Measurements from ENCODE around the gene DMXL2. TPM values are rescaled to one million over a fixed set of nuclear protein-coding genes. Genes with fewer than 3 reads are reported as not detected.

DMXL2 gene
- total RNA-seq, 1 donor from 2014 or later: 16.1 TPM

GRCh38 chr15:51558876-51559275 is 63.7 kb downstream of the DMXL2 start:
- no peak for FAIRE-seq
- TF ChIP-seq, protein P1, sequence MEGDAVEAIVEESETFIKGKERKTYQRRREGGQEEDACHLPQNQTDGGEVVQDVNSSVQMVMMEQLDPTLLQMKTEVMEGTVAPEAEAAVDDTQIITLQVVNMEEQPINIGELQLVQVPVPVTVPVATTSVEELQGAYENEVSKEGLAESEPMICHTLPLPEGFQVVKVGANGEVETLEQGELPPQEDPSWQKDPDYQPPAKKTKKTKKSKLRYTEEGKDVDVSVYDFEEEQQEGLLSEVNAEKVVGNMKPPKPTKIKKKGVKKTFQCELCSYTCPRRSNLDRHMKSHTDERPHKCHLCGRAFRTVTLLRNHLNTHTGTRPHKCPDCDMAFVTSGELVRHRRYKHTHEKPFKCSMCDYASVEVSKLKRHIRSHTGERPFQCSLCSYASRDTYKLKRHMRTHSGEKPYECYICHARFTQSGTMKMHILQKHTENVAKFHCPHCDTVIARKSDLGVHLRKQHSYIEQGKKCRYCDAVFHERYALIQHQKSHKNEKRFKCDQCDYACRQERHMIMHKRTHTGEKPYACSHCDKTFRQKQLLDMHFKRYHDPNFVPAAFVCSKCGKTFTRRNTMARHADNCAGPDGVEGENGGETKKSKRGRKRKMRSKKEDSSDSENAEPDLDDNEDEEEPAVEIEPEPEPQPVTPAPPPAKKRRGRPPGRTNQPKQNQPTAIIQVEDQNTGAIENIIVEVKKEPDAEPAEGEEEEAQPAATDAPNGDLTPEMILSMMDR (IDR thresholded peaks at IDR 0.05; ENCODE audit: insufficient read depth, low read length, severe bottlenecking): no peak
- Histone ChIP-seq H3K27me3 (ENCODE audit: control insufficient read depth, insufficient read depth, low read length) (no peaks in the 10 kb centered on the region), H3K4me3 (ENCODE audit: low read depth, low read length) (no peak overlapping the region), H3K36me3 (ENCODE audit: control insufficient read depth, insufficient read depth, low read length) (no peaks in the 10 kb centered on the region)
- no peak for DNase-seq (ENCODE audit: low read depth)

GRCh38 chr15:51558411-51558810 is 64.2 kb downstream of the DMXL2 start:
- TF ChIP-seq, protein P1 (IDR thresholded peaks at IDR 0.05; ENCODE audit: insufficient read depth, low read length, severe bottlenecking): no peak
- Histone ChIP-seq H3K27me3 (ENCODE audit: control insufficient read depth, insufficient read depth, low read length) (no peaks in the 10 kb centered on the region), H3K36me3 (ENCODE audit: control insufficient read depth, insufficient read depth, low read length) (no peaks in the 10 kb centered on the region), H3K4me3 (ENCODE audit: low read depth, low read length) (no peak overlapping the region)
- FAIRE-seq: no peak
- DNase-seq (ENCODE audit: low read depth): no peak

DNA sequence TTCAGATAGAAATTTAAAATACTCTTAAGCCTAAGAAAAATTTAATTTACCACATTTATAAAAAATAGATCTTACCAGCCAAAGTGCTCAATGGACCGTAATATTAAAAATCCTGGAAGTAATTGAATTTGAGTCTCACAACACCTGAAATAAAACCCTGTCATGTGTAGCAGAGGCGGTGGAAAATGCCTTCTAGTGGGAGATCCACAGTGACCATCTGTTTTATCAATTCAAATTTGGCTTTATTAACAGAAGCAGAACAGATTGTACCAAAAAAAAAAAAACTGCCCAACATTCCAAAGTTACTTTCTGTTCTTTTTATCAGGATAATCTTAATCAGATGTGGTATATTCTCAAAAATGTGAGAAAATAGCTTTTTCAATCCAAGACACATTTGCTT is 71.7 kb downstream of the DMXL2 start:
- FAIRE-seq: no peak
- no peak for DNase-seq (ENCODE audit: low read depth)
- Histone ChIP-seq H3K4me3 (ENCODE audit: low read depth, low read length) (no peak overlapping the region), H3K27me3 (ENCODE audit: control insufficient read depth, insufficient read depth, low read length) (no peaks in the 10 kb centered on the region), H3K36me3 (ENCODE audit: control insufficient read depth, insufficient read depth, low read length) (no peaks in the 10 kb centered on the region)
- TF ChIP-seq, protein P1 (IDR thresholded peaks at IDR 0.05; ENCODE audit: insufficient read depth, low read length, severe bottlenecking): no peak

GRCh38 chr15:51547656-51548055 is 74.9 kb downstream of the DMXL2 start:
- TF ChIP-seq, protein P1 (IDR thresholded peaks at IDR 0.05; ENCODE audit: insufficient read depth, low read length, severe bottlenecking): no peak

DNA sequence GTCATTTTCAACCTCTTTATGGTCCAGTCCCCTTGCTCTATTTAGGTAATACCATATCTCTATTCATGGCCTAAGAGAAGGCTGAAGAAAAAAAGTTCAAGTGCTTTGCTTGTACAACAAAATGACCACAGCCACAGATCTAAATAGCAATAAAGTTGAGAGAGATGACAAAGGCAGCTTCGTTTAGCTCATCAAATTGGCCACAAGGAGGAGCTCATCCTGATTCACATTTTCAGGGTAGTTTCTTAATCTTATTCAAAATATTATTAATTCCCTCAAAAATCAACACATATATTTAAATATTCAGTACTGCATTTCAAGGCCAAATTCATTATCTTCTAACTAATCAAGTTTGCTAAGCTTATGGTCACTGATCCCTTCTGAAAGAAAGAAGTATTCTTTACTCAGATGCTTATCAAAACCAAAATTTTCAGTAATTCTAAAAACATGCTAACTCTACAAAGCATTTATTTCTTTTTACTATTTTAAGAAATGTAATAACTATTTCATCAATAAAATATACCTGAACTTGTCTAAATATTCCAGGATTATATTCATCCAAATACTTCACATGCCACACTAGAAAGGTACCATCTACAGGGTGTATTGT is 85.5 kb downstream of the DMXL2 start:
- TF ChIP-seq, protein P1 (IDR thresholded peaks at IDR 0.05; ENCODE audit: insufficient read depth, low read length, severe bottlenecking): peak; percentile 56
- FAIRE-seq (no peak), DNase-seq (ENCODE audit: low read depth) (peak; percentile 29)
- Histone ChIP-seq H3K4me3 (ENCODE audit: low read depth, low read length) (no peak overlapping the region), H3K27me3 (ENCODE audit: control insufficient read depth, insufficient read depth, low read length) (no peaks in the 10 kb centered on the region), H3K36me3 (ENCODE audit: control insufficient read depth, insufficient read depth, low read length) (no peaks in the 10 kb centered on the region)

More at GRCh38 chr15:51547656-51548055, 74.9 kb downstream of the DMXL2 start:
- DNase-seq (ENCODE audit: low read depth) (no peak), FAIRE-seq (no peak)
- Histone ChIP-seq H3K27me3 (ENCODE audit: control insufficient read depth, insufficient read depth, low read length) (no peaks in the 10 kb centered on the region), H3K36me3 (ENCODE audit: control insufficient read depth, insufficient read depth, low read length) (no peaks in the 10 kb centered on the region), H3K4me3 (ENCODE audit: low read depth, low read length) (no peak overlapping the region)
